Aorta (tissue), 5 donors: ENCODE measurements around the gene PACSIN1. TPM values are rescaled to one million over a fixed set of nuclear protein-coding genes. Genes with fewer than 3 reads are reported as not detected.
"Not testable (repeated sequence)": the region's sequence is repeated elsewhere in the genome, so short reads cannot be mapped to it uniquely, and the experiment has no call there.

Source experiments
- ATAC-seq: fragments of 200-7000 bp; cut with Tn5 transposase; one replicate; pipeline ENCODE4 v1.9.1; 2022; ENCODE audit warnings: moderate library complexity; ENCODE audit not compliant: low FRiP score
- DNase-seq, 2 donors: peaks; one replicate each; pipeline ENCODE4 v3.0.0-alpha.2; 2020
- H3K27ac ChIP-seq, 2 donors: one replicate each; pipeline ENCODE4 v1.5.1; 2013; ENCODE audit warnings: low read length in 2 of 2, mild to moderate bottlenecking in 2 of 2, moderate library complexity in 2 of 2, control low read depth in 1 of 2, inconsistent platforms in 1 of 2, low read depth in 1 of 2
- H3K27me3 ChIP-seq, 2 donors: one replicate each; pipeline ENCODE4 v1.6.1; 2013; ENCODE audit warnings: control low read depth in 1 of 2, low read length in 1 of 2, mild to moderate bottlenecking in 1 of 2, moderate library complexity in 1 of 2; ENCODE audit not compliant: insufficient read depth in 2 of 2, control insufficient read depth in 1 of 2
- H3K36me3 ChIP-seq, 2 donors: one replicate each; pipeline ENCODE4 v1.6.1; 2013; ENCODE audit warnings: control low read depth in 1 of 2, low read length in 1 of 2, mild to moderate bottlenecking in 1 of 2; ENCODE audit not compliant: insufficient read depth in 2 of 2, control insufficient read depth in 1 of 2
- H3K4me1 ChIP-seq, 2 donors: one replicate each; pipeline ENCODE4 v1.6.1; 2013; ENCODE audit warnings: low read length in 2 of 2, control low read depth in 1 of 2, mild to moderate bottlenecking in 1 of 2, moderate library complexity in 1 of 2; ENCODE audit not compliant: insufficient read depth in 2 of 2, control insufficient read depth in 1 of 2
- H3K4me3 ChIP-seq, 2 donors: one replicate each; pipeline ENCODE4 v1.5.1; 2013; ENCODE audit warnings: low read length in 2 of 2, control low read depth in 1 of 2, mild to moderate bottlenecking in 1 of 2
- H3K9me3 ChIP-seq: one replicate; pipeline ENCODE4 v1.6.1; 2013; ENCODE audit warnings: mild to moderate bottlenecking, low read length; ENCODE audit not compliant: control insufficient read depth
- WGBS, 2 donors: extraction: QIAGEN DNeasy Blood & Tissue Kit; methylation state at CpG; one replicate each; pipeline ENCODE4 v1.1.7; 2013; 5-methylcytosine and 5-hydroxymethylcytosine counted together
- intact Hi-C, 2 donors: fragments of 100-400 bp; cut with DNase I; formaldehyde crosslinking; loops; one replicate each; pipeline versions ENCODE4 v1.14.2 to v1.15.0; 2022
- polyA plus RNA-seq, 2 donors: library from polyadenylated mRNA; stranded (reverse); fragments of 200-250 nt; gene quantifications; one replicate each; pipeline ENCODE4 v1.2.3, GENCODE V29; 2013
- total RNA-seq, 2 donors: library from RNA; stranded (reverse); fragmentation: NEBNext Ultra II Directional; extraction: Animal tissue kit (Norgen Biotek cat#: 25700); gene quantifications; one replicate each; pipeline ENCODE4 v1.2.1, GENCODE V29; 2021
- donor health status: healthy with polysubstance abuse.
- donor health status: Bipolar disorder and iron deficiency.
- donor health status: DM: no; HTN: no; CAD: no.
- donor health status: DM: no; HTN: no; CAD: no.
- donor health status: DM: yes; HTN: yes; CAD: no.

Gene PACSIN1
- total and polyA plus RNA-seq, 4 donors = 0.10 to 0.84 (median 0.10) TPM; not detected in 1

DNA sequence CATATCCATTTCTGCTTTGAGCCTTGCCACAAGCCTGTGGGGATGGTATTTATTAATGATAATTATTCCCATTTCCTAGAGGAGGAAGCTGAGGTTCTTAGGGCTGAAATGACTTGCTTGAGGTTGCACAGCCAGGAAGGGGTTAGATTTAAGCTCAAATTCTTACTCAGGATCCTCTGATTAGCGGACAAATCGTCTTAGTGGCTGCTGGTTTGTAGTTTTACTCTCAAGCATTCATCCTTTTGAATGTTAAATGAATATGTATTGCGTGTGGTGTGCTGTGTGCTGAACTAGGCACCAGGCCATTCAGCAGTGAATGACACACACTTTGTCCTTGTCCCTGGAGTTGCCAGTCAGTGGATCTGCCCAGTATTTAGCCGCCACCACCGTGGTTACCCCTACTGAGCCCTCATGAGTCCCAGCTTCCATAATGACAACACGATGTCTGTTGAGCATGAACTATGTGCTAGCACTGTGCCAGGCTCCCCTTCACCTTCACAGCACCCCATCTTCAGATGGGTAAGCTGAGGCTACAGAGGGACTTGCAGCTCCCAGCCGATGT is 10.0 kb downstream of the PACSIN1 start:
- DNase-seq = no peak
- H3K27ac ChIP-seq = no peak overlapping the region
- no peak for ATAC-seq
- no peak overlapping the region for H3K4me3 ChIP-seq
- H3K27me3 ChIP-seq = no peaks in the 10 kb centered on the region
- intact Hi-C loops = no loop called here
- WGBS, 2 donors = 61 to 69% methylated on average over 7 of the region's 7 CpGs
- peaks cover 2% of the 10 kb centered on the region for H3K9me3 ChIP-seq
- no peaks in the 10 kb centered on the region for H3K36me3 ChIP-seq
- no peaks in the 10 kb centered on the region for H3K4me1 ChIP-seq

DNA sequence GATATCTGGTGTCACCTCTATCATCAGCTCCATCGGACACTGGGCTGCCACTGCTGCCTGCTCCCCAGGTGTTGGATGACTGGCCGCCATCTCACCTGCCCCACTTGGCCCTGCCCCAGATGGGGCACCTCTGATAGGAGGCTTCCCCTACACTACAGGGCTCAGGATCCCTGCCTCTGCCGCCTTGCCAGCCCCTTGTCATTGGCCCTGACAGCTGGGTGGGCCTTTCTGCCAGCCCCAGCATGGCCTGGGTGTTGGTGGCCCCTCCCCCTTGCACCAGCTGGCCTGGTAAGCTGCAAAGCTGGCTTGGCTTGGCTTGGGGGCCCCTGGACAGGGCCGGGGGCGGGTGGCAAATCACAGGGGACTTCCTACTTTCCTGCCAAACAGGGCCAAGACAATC is 10.6 kb downstream of the PACSIN1 start:
- H3K4me1 ChIP-seq = no peaks in the 10 kb centered on the region
- WGBS, 2 donors = 47 to 53% methylated on average over 5 of the region's 5 CpGs
- H3K4me3 ChIP-seq = no peak overlapping the region
- intact Hi-C loops = no loop called here
- no peaks in the 10 kb centered on the region for H3K27me3 ChIP-seq
- DNase-seq (no peak), ATAC-seq (no peak)
- H3K27ac ChIP-seq = no peak overlapping the region
- H3K9me3 ChIP-seq = peaks cover 2% of the 10 kb centered on the region
- H3K36me3 ChIP-seq = no peaks in the 10 kb centered on the region

DNA sequence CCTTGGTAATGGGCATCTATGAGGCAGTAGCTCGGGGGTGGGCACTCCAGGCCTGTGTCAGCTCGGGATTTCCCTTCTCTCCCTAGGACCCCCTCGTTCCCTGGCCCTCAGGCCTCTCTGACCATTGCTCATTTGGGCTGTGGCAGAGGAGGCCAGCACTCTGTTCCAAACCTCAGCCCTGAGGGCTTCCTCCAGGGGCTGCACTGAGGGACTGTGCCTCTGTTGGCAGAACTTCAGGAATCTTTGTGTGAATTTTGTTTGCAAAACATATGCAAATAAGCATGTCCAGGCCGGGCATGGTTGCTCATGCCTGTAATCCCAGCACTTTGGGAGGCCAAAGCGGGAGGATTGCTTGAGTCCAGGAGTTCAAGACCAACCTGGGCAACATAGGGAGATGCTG is 11.0 kb downstream of the PACSIN1 start:
- H3K36me3 ChIP-seq = no peaks in the 10 kb centered on the region
- H3K27ac ChIP-seq = no peak overlapping the region
- no peak for DNase-seq
- intact Hi-C loops = no loop called here
- ATAC-seq = no peak
- no peaks in the 10 kb centered on the region for H3K4me1 ChIP-seq
- no peaks in the 10 kb centered on the region for H3K27me3 ChIP-seq
- H3K4me3 ChIP-seq = no peak overlapping the region
- peaks cover 2% of the 10 kb centered on the region for H3K9me3 ChIP-seq
- WGBS, 2 donors = 52 to 62% methylated on average over 5 of the region's 5 CpGs

DNA sequence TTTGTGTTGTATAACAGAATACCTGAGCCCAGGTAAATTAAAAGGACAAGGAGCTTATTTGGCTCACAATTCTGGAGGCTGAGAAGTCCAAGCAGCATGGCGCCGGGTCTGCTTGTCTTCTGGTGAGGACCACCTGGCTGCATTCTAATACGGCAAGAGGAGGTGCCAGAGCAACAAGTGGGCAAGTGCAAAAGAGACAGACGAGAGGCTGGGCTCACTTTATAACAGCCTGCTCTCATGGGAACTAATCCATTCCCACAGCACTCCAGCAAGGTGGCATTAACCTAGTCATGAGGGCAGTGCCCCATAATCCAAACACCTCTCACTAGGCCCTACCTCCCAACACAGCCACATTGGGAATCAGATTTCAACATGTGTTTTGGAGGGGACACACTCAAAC is 12.9 kb downstream of the PACSIN1 start:
- ATAC-seq = no peak
- intact Hi-C loops = no loop called here

DNA sequence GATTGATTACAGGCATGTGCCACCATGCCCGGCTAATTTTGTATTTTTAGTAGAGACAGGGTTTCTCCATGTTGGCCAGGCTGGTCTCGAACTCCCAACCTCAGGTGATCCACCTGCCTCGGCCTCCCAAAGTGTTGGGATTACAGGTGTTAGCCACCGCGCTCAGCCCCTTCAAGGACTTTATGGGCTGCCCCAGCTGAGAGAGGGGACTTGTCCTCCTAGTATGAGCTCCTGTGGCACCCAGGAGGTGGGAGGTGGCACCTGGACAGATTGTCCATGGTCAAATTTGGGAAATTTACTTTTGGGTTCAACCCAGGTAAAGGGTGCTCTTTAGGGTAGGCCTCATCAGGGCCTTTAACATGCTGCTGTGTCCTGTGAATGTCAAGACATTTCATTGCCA is 17.9 kb downstream of the PACSIN1 start:
- H3K9me3 ChIP-seq, H3K4me3 ChIP-seq, H3K27ac ChIP-seq, H3K4me1 ChIP-seq, intact Hi-C loops, H3K27me3 ChIP-seq, H3K36me3 ChIP-seq, ATAC-seq: not testable (repeated sequence)
- DNase-seq = peak in 1 of 2 donors; percentile 16
- 94 to 97% methylated on average over 5 of the region's 5 CpGs for WGBS, 2 donors

More for the DNA sequence above, 12.9 kb downstream of the PACSIN1 start:
- DNase-seq = no peak
- no peaks in the 10 kb centered on the region for H3K36me3 ChIP-seq
- H3K27ac ChIP-seq = no peak overlapping the region
- peaks cover 2% of the 10 kb centered on the region for H3K9me3 ChIP-seq
- H3K4me3 ChIP-seq = no peak overlapping the region
- H3K27me3 ChIP-seq = no peaks in the 10 kb centered on the region
- 84 to 89% methylated on average over 4 of the region's 4 CpGs for WGBS, 2 donors
- no peaks in the 10 kb centered on the region for H3K4me1 ChIP-seq

DNA sequence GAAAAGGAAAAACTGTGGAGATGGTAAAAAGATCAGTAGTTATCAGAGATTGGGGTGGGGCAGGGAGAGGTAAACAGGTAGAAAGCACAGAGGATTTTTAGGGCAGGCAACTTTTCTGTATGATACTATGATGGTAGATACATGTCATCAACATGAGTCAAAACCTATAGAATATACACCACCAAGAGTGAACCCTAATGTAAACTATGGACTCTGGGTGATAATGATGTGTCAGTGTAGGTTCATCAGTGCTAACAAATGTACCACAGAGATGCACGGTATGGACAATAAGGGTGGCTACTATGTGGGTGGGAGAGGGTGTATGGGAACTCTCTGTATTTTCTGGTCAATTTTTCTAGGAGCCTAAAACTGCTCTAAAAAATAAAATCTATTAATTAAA is 18.5 kb downstream of the PACSIN1 start:
- DNase-seq (no peak), ATAC-seq (no peak)
- H3K27me3 ChIP-seq = no peaks in the 10 kb centered on the region
- no peak overlapping the region for H3K27ac ChIP-seq
- H3K36me3 ChIP-seq = no peaks in the 10 kb centered on the region
- intact Hi-C loops = no loop called here
- no peaks in the 10 kb centered on the region for H3K9me3 ChIP-seq
- 72 to 85% methylated on average over 1 of the region's 1 CpG for WGBS, 2 donors
- no peak overlapping the region for H3K4me3 ChIP-seq
- H3K4me1 ChIP-seq = no peaks in the 10 kb centered on the region

DNA sequence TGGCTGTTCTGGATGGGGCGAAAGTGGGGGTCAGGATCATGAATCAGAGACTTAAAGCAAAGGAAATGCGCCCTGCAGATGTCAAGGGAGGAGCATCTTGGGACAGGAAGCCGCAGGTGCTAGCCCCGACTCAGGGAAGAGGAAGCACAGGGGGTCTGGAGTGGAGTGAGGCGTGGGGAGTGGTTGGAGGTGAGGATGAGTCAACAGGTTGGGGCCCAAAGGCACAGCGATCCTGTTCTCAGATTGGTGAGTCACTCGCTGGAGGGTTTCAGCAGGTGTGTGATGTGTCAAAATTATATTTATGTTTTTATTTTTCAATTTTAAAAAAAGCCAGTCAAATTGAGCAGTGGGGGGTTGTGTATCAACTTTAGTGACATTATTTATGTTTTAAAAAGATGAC is 19.0 kb downstream of the PACSIN1 start:
- Histone ChIP-seq H3K27ac (no peak overlapping the region), H3K4me3 (no peak overlapping the region), H3K9me3 (no peaks in the 10 kb centered on the region), H3K4me1 (no peaks in the 10 kb centered on the region), H3K36me3 (no peaks in the 10 kb centered on the region), H3K27me3 (no peaks in the 10 kb centered on the region)
- 80 to 86% methylated on average over 7 of the region's 7 CpGs for WGBS, 2 donors
- ATAC-seq (no peak), DNase-seq (peak in 1 of 2 donors; percentile 55)
- intact Hi-C loops = no loop called here

DNA sequence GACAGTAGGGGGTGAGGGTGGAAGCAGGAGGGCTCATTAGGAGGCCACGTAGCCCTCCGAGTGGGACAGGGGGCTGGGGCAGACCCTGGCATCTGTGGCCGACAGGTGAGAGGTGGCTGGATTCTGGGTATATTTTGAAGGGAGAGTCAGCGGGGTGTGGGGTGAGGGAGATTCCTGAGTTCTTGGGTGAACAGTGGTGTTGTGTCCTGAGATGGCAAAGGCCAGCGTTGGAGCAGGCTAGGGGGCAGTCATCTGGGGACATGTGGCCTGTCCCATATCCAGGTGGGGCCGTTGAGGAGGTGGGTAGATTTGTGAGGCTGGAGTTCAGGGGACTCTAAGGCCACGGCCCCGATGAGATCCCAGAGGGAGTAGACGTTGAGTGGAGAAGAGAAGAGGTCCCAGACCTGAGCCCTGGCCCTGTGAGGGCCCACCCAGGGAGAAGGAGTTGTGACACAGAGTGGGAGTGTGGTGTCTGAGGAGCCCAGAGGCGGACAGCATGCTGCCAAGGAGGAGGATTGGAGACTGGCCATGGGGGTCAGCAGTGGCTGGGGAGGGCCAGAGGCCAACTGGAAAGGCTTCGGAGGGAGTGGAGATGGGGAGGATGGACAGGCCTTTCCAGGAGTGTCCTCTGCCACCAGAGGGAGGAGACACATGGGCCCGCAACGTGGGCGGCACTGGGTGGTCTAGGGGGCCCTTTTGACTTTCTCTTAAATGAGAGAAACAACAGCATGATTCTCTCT is 19.6 kb downstream of the PACSIN1 start:
- no peak overlapping the region for H3K27ac ChIP-seq
- DNase-seq (peak in 1 of 2 donors; percentile 56), ATAC-seq (no peak)
- H3K27me3 ChIP-seq = no peaks in the 10 kb centered on the region
- H3K36me3 ChIP-seq = no peaks in the 10 kb centered on the region
- intact Hi-C loops = no loop called here
- H3K9me3 ChIP-seq = no peaks in the 10 kb centered on the region
- WGBS, 2 donors = 81 to 85% methylated on average over 14 of the region's 14 CpGs
- no peak overlapping the region for H3K4me3 ChIP-seq
- H3K4me1 ChIP-seq = no peaks in the 10 kb centered on the region

DNA sequence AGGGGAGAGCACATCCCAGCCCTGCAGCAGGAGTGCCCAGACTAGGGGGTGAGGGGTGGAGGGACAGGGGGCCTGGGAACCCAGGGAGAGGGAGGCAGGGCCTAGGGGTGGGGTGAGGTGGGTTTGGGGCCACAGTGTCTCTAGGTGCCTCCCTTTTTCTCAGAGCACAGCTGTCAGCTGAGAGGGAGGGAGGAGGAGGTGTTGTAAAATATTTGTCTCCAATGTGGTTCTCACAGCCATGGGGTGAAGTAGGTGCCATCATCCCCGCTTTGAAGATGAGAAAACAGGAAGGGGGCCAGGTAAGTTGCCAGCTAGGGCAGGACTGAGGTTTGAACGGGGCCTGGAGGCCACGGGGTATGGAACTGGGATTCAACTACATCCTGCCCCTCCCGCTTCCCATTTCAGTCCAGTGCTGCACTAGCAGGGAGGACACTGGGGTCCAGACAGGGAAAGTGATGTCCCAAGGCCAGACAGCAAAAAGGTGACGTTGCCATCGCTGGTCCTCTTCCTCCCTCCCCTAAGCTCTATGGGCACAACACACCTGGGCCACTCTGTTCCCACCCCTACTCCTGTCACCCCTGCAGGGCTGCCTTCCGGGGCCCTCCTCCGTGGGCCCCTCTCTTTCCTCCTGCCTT is 20.3 kb downstream of the PACSIN1 start:
- 77 to 79% methylated on average over 8 of the region's 8 CpGs for WGBS, 2 donors
- peak in 1 of 2 donors; percentile 30 for DNase-seq
- no peaks in the 10 kb centered on the region for H3K4me1 ChIP-seq

More for the DNA sequence above, 20.3 kb downstream of the PACSIN1 start:
- Histone ChIP-seq H3K4me3 (no peak overlapping the region), H3K27me3 (no peaks in the 10 kb centered on the region), H3K9me3 (no peaks in the 10 kb centered on the region), H3K36me3 (no peaks in the 10 kb centered on the region), H3K27ac (no peak overlapping the region)
- no peak for ATAC-seq
- intact Hi-C loops = no loop called here
